A204.1 (cell line): Measurements from ENCODE around the gene TBRG4.

Experiments
- FAIRE-seq: peaks from 2 replicates; lab custom pipeline; 2012; peaks lifted over from hg19 to GRCh38; lab: Jason Lieb, UNC

TBRG4 gene

DNA sequence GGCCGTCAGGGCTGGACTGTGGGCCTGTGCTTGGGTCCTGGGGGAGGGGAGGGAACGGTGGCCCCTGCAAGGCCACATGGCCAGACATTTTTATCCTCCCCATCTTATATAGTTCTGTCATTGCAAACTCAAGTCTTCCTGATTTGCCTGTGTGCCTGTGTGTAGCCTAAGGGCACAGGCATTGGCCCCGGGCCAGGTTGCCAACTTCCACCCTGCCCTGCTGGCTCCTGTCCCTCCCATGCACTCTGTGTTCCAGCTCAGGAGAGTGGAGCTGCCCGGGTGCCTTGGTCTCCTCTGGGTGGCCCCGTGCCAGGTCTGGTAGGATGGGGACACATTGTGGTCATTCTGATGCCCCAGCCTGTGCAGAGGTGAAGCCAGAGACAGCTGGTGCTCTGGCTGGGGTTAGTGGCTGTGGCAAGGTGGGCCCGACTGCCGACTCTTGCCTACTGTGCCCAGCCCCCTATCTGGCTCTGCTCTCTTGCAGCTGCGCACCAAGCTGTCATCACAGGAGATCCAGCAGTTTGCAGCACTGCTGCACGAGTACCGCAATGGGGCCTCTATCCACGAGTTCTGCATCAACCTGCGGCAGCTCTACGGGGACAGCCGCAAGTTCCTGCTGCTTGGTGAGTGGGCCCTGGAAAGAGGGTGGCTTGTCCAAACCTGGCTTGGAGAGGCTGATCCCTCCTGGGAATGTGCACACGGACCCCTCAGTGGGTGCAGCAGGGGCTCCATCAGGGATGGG is 37.5 kb downstream of the TBRG4 start:
- FAIRE-seq: no peak

DNA sequence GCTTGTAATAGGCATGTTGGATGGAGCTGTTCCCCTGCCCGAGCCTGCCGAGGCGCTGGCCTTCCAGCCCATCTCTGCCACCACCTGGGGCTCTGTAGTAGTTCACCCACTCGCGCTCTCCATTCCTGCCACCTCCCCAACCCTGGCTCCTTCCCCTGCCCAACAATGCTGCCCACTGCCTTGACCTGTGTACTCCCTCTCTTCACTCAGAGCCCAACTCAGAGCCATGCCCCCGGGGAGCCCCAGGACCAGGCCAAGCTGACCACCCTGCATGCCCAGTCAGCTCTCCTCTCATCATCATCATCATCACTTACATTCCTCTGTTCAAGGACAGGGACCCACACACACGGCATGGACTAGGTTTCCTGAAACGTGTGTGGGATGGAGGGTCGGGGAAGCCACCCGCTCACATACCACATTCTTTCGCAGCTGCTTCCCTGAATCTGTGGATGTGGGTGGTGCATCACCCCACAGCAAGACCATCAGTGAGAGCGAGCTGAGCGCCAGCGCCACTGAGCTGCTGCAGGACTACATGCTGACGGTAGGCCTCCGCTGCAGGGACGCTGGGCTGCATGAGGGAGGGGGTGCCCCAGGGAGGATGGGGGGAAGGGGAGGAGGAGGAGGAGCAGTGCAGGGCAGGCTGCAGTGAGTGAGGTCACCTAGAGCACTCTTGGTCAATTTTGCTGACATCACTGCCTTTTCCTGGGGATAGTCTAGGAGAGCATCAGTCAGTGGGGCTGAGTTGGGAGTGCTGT is 38.3 kb downstream of the TBRG4 start:
- no peak for FAIRE-seq

DNA sequence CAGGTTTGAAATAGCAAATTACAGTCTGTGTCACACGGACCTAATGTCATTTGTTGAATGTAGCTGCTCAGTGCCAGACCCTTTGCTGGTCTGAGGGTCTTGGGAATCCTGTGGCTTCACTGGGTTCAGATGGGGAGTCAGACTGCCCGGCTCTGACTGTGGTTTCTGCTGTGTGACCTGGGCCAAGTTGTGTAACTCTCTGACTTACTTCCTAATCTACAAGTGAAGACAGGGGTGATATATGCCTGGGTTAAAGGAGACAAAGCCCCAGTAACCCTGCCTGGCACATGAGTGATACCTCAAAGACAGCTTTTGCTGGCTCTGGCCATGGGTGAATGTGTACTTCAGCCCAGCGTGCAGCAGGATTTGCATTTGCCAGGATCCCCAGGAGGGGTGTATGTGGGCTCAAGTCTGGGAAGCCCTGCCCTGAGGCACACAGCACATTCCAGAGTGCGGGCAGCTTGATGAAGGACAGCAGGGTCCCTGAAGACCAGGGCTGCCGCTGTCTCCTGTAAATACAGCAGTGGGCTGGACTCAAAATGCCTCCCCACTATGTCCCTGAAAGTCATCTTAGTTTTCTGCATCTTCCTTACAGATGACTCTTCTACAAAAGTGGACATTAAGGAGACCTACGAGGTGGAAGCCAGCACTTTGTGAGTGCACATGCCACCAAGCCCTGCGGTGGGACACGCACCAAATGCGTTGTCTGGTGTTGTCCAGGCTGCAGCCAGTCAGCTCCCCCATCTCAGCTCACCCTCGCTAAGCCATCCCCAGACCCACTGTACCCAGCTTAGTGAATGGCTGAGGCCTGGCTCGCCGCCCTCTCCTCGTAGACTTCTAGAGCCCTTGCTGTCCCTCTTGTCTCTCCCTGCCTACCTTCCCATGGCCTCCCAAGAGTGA is 39.1 kb downstream of the TBRG4 start:
- no peak for FAIRE-seq

DNA sequence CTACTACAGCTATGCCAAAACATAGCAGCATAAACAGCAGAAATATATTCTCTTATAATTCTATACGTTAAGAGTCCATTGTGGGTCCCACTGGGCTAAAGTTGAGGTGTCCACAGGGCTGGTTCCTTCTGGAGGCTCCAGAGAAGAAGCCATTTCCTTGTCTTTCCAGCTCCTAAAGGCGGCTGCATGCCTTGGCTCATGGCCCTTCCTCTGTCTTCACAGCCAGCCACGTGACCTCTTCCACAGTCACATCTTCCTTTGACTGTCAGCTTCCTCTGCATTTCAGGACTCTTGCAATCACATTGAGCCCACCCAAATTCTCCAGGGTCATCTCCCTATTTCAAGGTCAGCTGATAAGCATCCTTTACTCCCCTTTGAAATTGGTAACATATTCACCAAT is 40.0 kb downstream of the TBRG4 start:
- no peak for FAIRE-seq

DNA sequence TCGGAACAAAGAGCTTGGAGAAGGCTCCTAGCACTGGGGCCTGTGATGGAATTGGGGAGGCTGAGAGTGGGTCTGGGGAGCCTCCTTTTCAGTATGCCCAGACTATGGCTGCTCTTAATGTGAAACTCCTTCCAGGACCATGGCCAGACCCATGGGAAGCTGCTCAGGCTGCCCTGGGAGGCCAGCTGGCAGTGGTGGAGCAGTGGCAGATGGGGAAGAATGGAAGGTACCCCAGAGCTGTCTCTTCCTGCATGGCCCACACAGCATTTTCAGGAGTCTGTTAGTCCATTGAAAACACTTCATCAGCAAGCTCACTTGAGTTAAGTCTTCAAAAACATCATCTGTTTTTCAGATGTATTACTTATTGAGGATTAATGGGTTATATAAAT is 41.2 kb downstream of the TBRG4 start:
- FAIRE-seq: no peak

DNA sequence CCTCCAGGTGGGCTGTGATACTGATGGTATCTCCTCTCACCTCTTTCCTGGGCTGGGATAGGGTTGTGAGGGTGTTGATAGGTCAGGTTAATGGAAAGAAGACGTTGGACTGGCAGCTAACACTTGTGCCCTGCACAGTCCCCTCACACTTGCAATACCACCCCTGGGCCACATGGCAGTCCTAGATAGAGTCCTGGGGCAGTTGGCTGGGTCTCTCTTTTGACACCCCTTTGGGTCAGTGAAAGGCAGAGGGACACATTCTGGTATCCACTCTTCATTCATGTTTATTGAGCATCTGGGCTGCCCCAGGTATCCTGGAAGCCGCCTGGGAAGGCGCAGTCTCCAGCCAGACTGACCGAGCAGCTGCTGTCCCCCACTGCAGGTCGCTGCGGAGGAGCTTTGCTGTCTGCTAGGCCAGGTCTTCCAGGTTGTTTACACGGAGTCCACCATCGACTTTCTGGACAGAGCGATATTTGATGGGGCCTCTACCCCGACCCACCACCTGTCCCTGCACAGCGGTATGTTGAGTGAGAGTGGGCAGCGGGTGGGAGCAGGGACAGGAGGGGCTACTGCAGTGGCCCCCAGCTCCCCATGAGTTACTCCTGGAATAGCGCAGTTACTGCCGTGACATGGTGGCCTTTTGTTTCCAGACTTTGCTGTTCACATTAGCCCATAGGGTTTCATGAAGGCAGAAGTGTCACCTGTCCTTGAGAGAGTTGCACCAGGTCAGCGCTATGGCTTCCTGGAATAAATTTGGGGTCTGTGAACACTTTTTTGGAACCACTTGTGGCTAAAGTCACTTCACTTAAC is 41.8 kb downstream of the TBRG4 start:
- no peak for FAIRE-seq

DNA sequence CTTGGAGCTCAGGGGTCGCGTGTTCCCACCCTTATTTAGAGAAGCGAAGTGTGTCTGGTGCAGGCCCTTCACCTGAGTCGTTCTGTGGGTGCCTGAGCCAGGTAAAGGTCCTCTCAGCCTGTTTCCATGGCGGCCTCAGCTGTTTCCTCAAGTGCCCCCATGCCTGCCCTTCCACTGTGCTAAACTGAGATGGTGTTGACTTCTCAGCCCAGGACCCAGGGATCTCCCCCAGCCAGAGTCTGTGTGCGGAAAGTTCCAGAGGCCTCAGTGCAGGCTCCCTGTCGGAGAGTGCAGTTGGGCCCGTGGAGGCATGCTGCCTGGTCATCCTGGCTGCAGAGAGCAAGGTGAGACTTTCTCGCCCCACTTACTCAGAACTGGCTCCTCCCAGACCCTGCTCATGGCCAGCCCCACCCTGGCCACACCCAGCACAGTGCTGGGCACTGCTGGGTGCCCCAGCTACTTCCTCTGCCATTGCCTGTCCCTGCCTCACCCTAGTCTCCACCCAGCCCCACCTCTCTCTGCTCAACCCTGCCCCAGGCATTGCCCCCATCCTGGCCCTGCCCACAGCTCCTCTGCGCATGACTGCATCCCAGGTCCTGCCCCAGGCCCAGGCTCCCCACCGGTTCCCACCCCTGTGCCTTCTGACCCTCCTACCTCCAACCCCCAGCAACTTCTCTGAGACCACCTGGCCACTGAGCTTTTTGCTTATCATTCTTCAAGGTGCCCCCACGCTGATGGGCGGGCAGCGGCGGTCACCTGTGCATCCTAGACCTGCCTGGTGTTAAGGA is 43.1 kb downstream of the TBRG4 start:
- FAIRE-seq: no peak

DNA sequence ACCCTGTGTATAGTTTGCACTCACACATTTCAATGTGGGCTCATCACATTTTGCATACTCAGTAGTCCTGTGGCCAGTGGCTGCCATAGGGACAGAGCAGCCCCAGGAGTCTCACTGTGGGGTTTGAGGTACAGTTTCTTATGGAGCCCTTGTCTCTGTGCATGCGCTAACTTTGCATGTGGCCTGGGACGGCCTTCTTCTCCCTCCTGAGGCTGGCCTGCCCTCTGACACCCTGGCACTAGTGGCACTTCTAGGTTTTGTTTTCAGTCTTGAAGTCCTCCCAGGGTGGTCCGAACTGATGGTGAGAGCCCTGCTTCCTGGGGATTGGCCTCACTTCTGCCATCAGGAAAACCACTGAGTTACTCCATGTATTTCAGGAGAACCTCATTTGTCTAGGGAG is 43.9 kb downstream of the TBRG4 start:
- FAIRE-seq: no peak

DNA sequence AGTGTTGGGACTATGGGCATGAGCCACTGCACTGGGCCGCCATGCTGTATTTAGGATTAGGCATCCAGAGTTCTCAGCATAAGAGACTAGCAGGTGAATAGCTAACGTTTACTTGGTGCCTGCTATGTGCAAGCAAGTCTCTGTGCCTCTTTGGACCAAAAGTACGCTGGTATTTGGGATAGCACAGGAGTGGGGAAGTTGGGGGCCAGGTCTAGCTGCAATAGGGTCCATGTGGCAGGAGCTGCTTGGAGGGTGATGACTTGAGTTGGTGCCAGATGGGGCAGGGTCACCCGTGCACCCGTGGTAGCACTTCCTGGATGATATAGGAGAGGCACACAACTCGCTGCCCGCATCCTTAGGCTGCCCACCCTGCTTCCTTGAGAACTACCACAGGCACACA is 45.1 kb downstream of the TBRG4 start:
- FAIRE-seq: no peak

DNA sequence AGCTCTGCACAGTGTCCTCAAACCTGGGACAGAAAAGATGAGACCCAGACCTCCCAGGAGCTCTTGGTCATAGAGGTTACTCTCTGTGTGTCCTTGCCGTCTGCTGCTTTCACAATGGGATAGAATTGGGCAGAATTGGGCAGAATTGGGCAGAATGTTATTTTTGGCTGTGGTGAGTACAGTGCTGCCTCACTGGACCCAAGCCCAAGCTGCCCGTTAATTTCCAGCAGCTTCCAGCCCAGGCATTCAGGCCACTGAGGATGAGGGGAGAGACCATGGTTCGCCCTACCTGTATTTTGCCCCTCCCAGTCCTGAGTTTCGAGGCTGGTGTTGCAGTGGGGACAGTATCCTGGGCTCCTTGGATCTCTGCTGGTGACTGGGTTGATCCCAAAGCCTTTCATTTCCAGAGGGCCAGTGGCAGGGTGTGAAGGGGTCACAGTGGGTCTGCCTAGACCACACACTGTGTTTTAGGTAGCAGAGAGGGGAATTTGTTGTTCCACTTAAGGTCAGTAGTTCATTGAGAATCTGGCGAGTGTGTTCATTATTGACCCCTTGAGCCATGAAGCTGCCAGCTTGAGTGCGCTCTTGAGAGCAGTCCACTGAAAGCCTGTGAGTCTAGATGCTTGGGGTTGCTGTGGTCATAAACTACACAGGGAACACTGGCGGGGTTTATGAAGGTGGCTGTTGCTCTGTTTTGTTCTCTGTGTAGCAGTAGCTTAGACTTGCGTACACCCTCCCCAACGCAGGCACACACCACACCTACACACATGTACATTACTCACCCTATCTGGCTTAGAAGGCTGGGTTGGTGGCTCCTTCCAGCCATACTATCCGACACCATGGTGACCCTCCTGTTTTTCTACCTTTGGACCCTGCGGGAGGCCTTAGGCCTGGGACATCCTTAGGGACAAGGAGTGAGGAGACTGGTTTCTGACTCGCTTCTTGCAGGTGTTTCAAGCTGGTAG is 46.2 kb downstream of the TBRG4 start:
- no peak for FAIRE-seq

DNA sequence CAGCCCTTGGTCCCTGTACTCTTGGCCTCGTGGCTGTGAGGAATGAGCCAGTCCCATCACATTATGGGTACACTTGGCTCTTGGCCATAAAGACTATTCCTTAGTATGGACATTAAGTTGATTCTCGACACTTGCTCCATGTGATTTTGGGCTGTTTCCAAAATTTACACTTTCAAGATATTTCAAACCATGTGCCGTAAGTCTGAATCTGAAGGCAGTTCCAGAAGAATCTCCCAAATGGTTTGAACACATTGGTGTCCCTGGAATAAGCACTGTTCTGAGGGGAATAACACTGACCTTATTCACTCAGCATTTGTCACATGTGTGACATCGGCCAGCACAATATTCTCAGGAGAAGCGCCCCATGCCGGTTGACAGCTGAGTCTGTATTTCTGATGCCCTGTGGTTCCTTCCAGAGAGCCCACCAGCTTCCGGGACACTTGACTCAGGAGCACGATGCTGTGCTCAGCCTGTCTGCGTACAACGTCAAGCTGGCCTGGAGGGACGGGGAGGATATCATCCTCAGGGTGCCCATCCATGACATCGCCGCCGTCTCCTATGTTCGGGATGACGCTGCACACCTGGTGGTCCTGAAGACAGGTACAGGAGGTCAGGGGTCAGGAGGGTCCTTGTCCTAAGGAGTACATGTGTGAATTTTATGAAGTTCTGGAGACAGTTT is 47.3 kb downstream of the TBRG4 start:
- FAIRE-seq: no peak

DNA sequence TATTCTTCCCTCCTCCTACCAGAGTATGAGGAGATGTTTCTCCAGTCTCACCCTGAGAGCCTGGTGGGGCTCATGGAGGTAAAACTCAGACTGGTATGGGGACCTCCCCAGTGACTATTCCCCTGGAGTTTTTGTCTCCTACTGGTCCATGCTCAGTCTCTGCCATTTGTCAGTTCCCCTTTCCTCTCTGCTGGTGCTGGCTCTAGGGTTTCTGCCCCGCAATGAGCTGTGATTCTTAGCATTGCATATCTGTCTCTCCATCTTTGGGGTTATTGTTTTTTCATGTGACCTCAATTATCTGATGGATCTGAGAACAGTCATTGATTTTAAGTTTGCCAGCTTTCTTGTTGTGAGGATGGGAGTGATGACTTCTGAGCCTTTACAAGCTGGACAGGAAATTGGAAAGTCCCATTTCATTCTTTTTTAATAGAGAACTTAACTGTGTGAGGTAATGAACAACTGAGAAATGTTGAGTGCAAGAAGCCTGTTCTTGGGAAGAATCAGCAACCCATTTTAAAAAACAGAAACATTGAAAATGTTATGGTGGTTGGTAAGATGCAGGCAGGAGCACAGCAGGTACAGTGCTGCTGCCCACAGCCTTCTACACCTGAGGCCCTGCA is 49.6 kb downstream of the TBRG4 start:
- FAIRE-seq: no peak

DNA sequence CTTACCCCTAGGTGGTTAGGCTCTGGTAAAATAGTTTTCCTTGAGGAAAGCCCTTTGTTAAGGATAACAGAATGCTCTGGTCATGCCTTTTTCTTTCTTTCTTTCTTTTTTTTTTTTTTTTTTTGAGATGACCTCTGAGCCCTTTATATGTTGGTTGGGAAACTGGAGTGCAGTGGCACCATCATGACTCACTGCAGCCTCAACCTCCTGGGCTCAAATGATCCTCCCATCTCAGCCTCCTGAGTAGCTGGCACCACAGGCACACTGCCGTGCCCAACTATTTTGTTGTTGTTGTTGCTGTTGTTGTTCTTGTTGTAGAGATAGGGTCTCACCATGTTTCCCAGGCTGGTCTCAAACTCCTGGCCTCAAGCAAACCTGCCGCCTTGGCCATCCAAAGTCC is 50.1 kb downstream of the TBRG4 start:
- no peak for FAIRE-seq

DNA sequence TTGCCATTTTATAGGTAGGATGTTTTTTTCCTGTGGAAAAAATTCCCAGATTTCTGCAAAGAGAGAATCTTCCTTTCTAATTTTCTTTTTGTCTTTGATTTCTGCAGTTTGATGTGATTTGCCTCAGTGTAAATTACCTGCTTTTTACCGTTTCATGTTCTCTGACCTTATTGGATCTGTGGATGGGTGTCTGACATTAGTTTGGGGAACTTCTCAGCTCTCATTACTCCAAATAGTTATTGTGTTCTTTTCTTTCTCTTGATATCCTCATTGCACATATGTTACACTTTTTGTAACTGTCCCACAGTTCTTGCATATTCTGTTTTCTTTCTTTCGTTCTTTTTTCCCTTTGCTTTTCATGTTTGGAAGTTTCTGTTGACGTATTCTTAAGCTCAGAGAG is 51.2 kb downstream of the TBRG4 start:
- FAIRE-seq: no peak

DNA sequence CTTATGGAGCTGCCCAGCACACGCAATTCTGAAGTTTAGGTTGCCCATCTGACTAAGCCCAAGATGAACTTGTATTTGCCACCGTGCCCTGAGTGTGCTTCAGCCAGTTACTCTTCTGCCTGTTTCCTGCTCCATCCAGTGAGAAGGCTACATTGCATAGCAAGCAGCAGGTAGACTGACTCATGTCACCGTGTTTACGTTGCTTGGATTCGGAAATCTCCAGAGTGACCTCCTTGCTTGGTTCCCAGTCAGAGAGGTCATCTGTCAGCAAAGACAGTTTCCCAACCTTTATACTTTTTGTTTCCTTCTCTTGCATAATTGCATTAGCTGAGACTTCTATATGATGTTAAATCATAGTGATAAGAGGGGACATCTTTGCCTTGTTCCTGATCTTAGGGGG is 53.6 kb downstream of the TBRG4 start:
- no peak for FAIRE-seq

DNA sequence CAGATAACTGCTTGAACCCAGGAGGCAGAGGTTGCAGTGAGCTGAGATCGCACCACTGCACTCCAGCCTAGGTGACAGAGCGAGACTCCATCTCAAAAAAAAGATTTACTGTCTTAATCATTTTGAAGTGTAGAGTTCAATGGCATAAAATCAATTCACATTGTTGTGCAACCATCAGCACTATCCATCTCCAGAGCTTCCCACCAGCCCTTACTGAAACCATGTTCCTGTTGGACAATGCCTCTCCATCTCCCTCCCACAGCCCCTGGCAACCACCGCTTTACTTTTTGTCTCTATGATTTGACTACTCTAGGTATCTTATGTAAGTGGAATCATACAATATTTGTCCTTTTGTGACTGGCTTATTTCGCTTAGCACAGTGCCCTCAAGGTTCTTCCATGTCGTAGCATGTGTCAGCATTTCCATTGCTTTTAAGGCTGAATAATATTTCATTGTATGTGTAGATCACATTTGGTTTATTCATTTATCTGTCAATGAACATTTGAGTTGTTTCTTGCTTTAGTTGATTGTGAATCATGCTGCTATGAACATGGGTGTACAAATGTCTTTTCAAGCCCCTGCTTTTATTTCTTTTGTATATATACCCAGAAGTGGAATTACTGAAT is 55.8 kb downstream of the TBRG4 start:
- FAIRE-seq: no peak

DNA sequence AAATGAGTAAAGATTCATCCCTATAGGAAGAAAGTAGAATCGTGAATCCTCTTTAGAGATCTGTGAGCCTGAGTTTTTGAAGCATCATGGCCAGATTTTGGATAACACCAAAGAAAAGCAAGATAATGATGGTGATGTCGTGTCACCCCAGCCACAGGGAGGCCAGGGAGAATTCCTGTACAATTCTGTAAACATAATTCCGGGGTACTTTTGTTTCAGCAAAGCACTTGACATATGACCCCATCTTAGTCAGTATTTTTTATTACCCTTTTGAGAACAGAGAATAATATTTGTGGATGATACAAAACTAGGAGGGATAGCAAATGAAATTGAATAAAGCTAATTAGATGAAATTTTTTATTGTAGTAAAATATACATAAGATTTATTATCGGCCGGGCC is 56.5 kb downstream of the TBRG4 start:
- FAIRE-seq: no peak

DNA sequence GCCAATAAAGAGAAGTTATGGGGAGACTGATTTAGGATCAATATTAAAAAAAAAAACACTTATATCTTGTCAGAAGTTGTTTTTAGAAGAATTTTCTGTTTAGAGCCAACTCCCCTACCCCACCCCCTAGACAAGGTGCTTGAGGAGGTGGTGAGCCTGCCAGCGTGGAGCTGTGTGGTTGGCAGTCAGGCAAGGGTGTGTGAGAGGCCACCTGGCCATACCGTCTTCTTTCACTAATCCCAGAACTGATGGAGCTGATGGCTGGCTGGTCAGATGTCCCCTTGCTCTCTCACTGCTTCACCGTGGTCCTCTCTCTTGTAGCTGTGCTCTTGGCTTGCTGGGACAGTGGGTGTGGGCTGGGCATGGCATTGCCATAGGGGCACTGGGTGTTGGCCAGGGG is 57.1 kb downstream of the TBRG4 start:
- FAIRE-seq: no peak

DNA sequence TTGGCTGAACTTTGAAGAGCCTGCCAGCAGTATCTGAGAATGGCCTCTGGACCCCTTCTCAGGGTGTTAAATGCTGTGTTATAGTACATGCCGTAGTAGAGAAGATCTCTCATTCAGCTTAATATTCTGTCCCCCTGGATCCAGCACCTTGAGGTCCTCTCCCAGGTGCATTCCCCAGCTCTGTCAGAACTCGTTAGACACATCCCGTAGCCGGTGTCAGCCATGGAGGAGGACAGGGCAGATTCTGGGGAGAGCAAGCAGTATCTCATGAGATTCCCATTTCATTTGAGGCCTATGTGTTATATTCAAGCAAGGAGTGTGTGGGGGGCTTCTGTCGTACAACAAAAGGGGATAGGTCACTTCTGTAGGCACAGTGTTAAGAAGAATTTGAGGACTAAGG is 57.6 kb downstream of the TBRG4 start:
- no peak for FAIRE-seq
